Activated T-helper 1 cell treated with anti-CD3 and anti-CD28 coated beads, Interleukin-12 subunit alpha, Interleukin-12 subunit beta, Interleukin-2, Interleukin-4 antibody, amounts not matched to agents 30 ng/mL and 10 ng/mL and 1 ng/mL, durations not matched to agents 14 hours and 24 hours and 36 hours (primary cell): ENCODE data around the gene LVRN. TPM values are rescaled to one million over a fixed set of nuclear protein-coding genes. Genes with fewer than 3 reads are reported as not detected.

Experiments used
- DNase-seq: peaks from one replicate; pipeline ENCODE4 v3.0.0; 2021; ENCODE audit warnings: low spot score
- H3K27ac Mint-ChIP-seq: one replicate; pipeline ENCODE4 v1.8.0; 2021; ENCODE audit warnings: mild to moderate bottlenecking, mixed read lengths
- H3K27me3 Mint-ChIP-seq: one replicate; pipeline ENCODE4 v1.8.0; 2022; ENCODE audit warnings: mild to moderate bottlenecking, moderate library complexity, mixed read lengths; ENCODE audit not compliant: insufficient read depth
- H3K36me3 Mint-ChIP-seq: one replicate; pipeline ENCODE4 v1.8.0; 2021; ENCODE audit warnings: low read depth, mixed read lengths
- H3K4me1 Mint-ChIP-seq: one replicate; pipeline ENCODE4 v1.8.0; 2021; ENCODE audit warnings: low read depth, mixed read lengths
- H3K4me3 Mint-ChIP-seq: one replicate; pipeline ENCODE4 v1.8.0; 2021; ENCODE audit warnings: mild to moderate bottlenecking, moderate library complexity, mixed read lengths
- H3K9me3 Mint-ChIP-seq: one replicate; pipeline ENCODE4 v1.8.0; 2021; ENCODE audit warnings: mixed read lengths
- intact Hi-C: fragments of 100-400 bp; cut with micrococcal nuclease; formaldehyde crosslinking; loops from one replicate; pipeline ENCODE4 v1.15.1; 2024
- total RNA-seq: library from RNA; stranded (reverse); gene quantifications from 2 replicates; pipeline ENCODE4 v1.2.3, GENCODE V29; 2022

The LVRN gene
- total RNA-seq, 1 donor from 2014 or later = not detected

- H3K4me1 Mint-ChIP-seq = peaks cover 11% of the 10 kb centered on the region
- no peaks in the 10 kb centered on the region for H3K9me3 Mint-ChIP-seq
- no peak for DNase-seq
- H3K27ac Mint-ChIP-seq = no peak overlapping the region
- no peak overlapping the region for H3K4me3 Mint-ChIP-seq
- peaks cover 22% of the 10 kb centered on the region for H3K27me3 Mint-ChIP-seq
- no peaks in the 10 kb centered on the region for H3K36me3 Mint-ChIP-seq
- intact Hi-C loops = no loop called here
Measured at GRCh38 chr5:115977988-115978387, 15.7 kb downstream of the LVRN start.

GRCh38 chr5:115978779-115979178 is 16.5 kb downstream of the LVRN start:
- intact Hi-C loops = no loop called here
- peaks cover 22% of the 10 kb centered on the region for H3K27me3 Mint-ChIP-seq
- DNase-seq = no peak
- H3K36me3 Mint-ChIP-seq = no peaks in the 10 kb centered on the region
- no peak overlapping the region for H3K27ac Mint-ChIP-seq
- H3K4me1 Mint-ChIP-seq = peaks cover 11% of the 10 kb centered on the region
- no peak overlapping the region for H3K4me3 Mint-ChIP-seq
- no peaks in the 10 kb centered on the region for H3K9me3 Mint-ChIP-seq

GRCh38 chr5:115979201-115980041 is 17.1 kb downstream of the LVRN start:
- DNase-seq = no peak
- Mint-ChIP-seq H3K27me3 (peaks cover 22% of the 10 kb centered on the region), H3K36me3 (no peaks in the 10 kb centered on the region), H3K27ac (no peak overlapping the region), H3K9me3 (no peaks in the 10 kb centered on the region), H3K4me1 (peaks cover 11% of the 10 kb centered on the region), H3K4me3 (no peak overlapping the region)
- intact Hi-C loops = no loop called here

GRCh38 chr5:115983519-115983918 is 21.2 kb downstream of the LVRN start:
- Mint-ChIP-seq H3K4me3 (no peak overlapping the region), H3K27ac (no peak overlapping the region), H3K9me3 (no peaks in the 10 kb centered on the region), H3K27me3 (peaks cover 11% of the 10 kb centered on the region), H3K4me1 (no peaks in the 10 kb centered on the region), H3K36me3 (no peaks in the 10 kb centered on the region)
- intact Hi-C loops = no loop called here
- DNase-seq = no peak

- Mint-ChIP-seq H3K27me3 (peaks cover 4% of the 10 kb centered on the region), H3K4me1 (no peaks in the 10 kb centered on the region), H3K27ac (no peak overlapping the region), H3K4me3 (no peak overlapping the region), H3K36me3 (no peaks in the 10 kb centered on the region), H3K9me3 (no peaks in the 10 kb centered on the region)
- no peak for DNase-seq
- intact Hi-C loops = no loop called here
Measured at GRCh38 chr5:115985802-115986757, 23.8 kb downstream of the LVRN start.

- H3K9me3 Mint-ChIP-seq = no peaks in the 10 kb centered on the region
- H3K27me3 Mint-ChIP-seq = peaks cover 5% of the 10 kb centered on the region
- no peak for DNase-seq
- no peak overlapping the region for H3K27ac Mint-ChIP-seq
- no peak overlapping the region for H3K4me3 Mint-ChIP-seq
- no peaks in the 10 kb centered on the region for H3K4me1 Mint-ChIP-seq
- no peaks in the 10 kb centered on the region for H3K36me3 Mint-ChIP-seq
- intact Hi-C loops = no loop called here
Measured at GRCh38 chr5:115988002-115988401, 25.7 kb downstream of the LVRN start.

GRCh38 chr5:115992848-115993350 is 30.6 kb downstream of the LVRN start:
- no peaks in the 10 kb centered on the region for H3K4me1 Mint-ChIP-seq
- intact Hi-C loops = no loop called here
- no peak for DNase-seq

GRCh38 chr5:115995351-115995750 is 33.1 kb downstream of the LVRN start:
- Mint-ChIP-seq H3K9me3 (no peaks in the 10 kb centered on the region), H3K27me3 (peaks cover 10% of the 10 kb centered on the region), H3K4me3 (no peak overlapping the region), H3K36me3 (no peaks in the 10 kb centered on the region), H3K27ac (no peak overlapping the region), H3K4me1 (no peaks in the 10 kb centered on the region)
- DNase-seq = no peak
- intact Hi-C loops = no loop called here

More at GRCh38 chr5:115992848-115993350, 30.6 kb downstream of the LVRN start:
- Mint-ChIP-seq H3K27me3 (peaks cover 8% of the 10 kb centered on the region), H3K9me3 (no peaks in the 10 kb centered on the region), H3K36me3 (no peaks in the 10 kb centered on the region), H3K27ac (no peak overlapping the region), H3K4me3 (no peak overlapping the region)

- Mint-ChIP-seq H3K9me3 (no peaks in the 10 kb centered on the region), H3K27ac (no peak overlapping the region), H3K4me3 (no peak overlapping the region), H3K4me1 (no peaks in the 10 kb centered on the region), H3K27me3 (peaks cover 8% of the 10 kb centered on the region), H3K36me3 (no peaks in the 10 kb centered on the region)
- intact Hi-C loops = no loop called here
- DNase-seq = no peak
Measured at GRCh38 chr5:116002116-116002906, 40.0 kb downstream of the LVRN start.

- no peaks in the 10 kb centered on the region for H3K36me3 Mint-ChIP-seq
- intact Hi-C loops = no loop called here
- H3K4me1 Mint-ChIP-seq = no peaks in the 10 kb centered on the region
- no peak overlapping the region for H3K27ac Mint-ChIP-seq
- H3K27me3 Mint-ChIP-seq = peaks cover 8% of the 10 kb centered on the region
- H3K9me3 Mint-ChIP-seq = no peaks in the 10 kb centered on the region
- no peak for DNase-seq
- no peak overlapping the region for H3K4me3 Mint-ChIP-seq
Measured at GRCh38 chr5:116004248-116004647, 42.0 kb downstream of the LVRN start.

- intact Hi-C loops = no loop called here
- no peak overlapping the region for H3K4me3 Mint-ChIP-seq
- no peaks in the 10 kb centered on the region for H3K4me1 Mint-ChIP-seq
- H3K36me3 Mint-ChIP-seq = no peaks in the 10 kb centered on the region
- H3K27ac Mint-ChIP-seq = no peak overlapping the region
- DNase-seq = no peak
- H3K9me3 Mint-ChIP-seq = no peaks in the 10 kb centered on the region
- H3K27me3 Mint-ChIP-seq = no peaks in the 10 kb centered on the region
Measured at GRCh38 chr5:116009806-116010205, 47.5 kb downstream of the LVRN start.

GRCh38 chr5:116011046-116011445 is 48.8 kb downstream of the LVRN start:
- no peak overlapping the region for H3K27ac Mint-ChIP-seq
- H3K4me3 Mint-ChIP-seq = no peak overlapping the region
- H3K36me3 Mint-ChIP-seq = no peaks in the 10 kb centered on the region
- H3K9me3 Mint-ChIP-seq = no peaks in the 10 kb centered on the region
- H3K4me1 Mint-ChIP-seq = no peaks in the 10 kb centered on the region
- intact Hi-C loops = no loop called here
- no peak for DNase-seq
- H3K27me3 Mint-ChIP-seq = no peaks in the 10 kb centered on the region
